Heart right ventricle (tissue), 16 donors: ENCODE results near the gene DDRGK1. TPM values are rescaled to one million over a fixed set of nuclear protein-coding genes. Genes with fewer than 3 reads are reported as not detected.

Experiments
- ATAC-seq, 8 donors: fragments of 200-7000 bp; cut with Tn5 transposase; one replicate each; pipeline ENCODE4 v1.9.1; 2020; ENCODE audit warnings: mild to moderate bottlenecking in 8 of 8, moderate library complexity in 8 of 8, moderate number of reproducible peaks in 1 of 8
- DNase-seq, 2 donors: peaks; one replicate each; pipeline ENCODE4 v3.0.0-alpha.2; 2020
- H3K27ac ChIP-seq, 10 donors: fragments of 200-600 bp; sonication (generic) in 2 of 10; one replicate each; pipeline versions ENCODE4 v1.5.0 to v1.8.0; 2020 to 2022; ENCODE audit warnings: mild to moderate bottlenecking in 3 of 10
- H3K27me3 ChIP-seq, 7 donors: fragments of 200-600 bp; one replicate each; pipeline ENCODE4 v1.8.0; 2021 to 2022; ENCODE audit warnings: mild to moderate bottlenecking in 2 of 7
- H3K36me3 ChIP-seq, 9 donors: fragments of 200-600 bp; sonication (generic) in 1 of 9; one replicate each; pipeline versions ENCODE4 v1.5.0 to v1.8.0; 2020 to 2022; ENCODE audit warnings: mild to moderate bottlenecking in 2 of 9
- H3K4me1 ChIP-seq, 9 donors: fragments of 200-600 bp; sonication (generic) in 1 of 9; one replicate each; pipeline versions ENCODE4 v1.5.0 to v1.8.0; 2020 to 2022; ENCODE audit warnings: mild to moderate bottlenecking in 4 of 9
- H3K4me3 ChIP-seq, 10 donors: fragments of 200-600 bp; sonication (generic) in 2 of 10; one replicate each; pipeline versions ENCODE4 v1.5.0 to v1.8.0; 2020 to 2022; ENCODE audit warnings: mild to moderate bottlenecking in 7 of 10, moderate library complexity in 2 of 10
- H3K9me3 ChIP-seq, 11 donors: fragments of 200-600 bp in 10 of 11; sonication (generic) in 2 of 11; one replicate each; pipeline versions ENCODE4 v1.5.0 to v1.8.0; 2013 to 2022; ENCODE audit warnings: mild to moderate bottlenecking in 2 of 11, control low read depth in 1 of 11, moderate library complexity in 1 of 11
- WGBS, 2 donors: extraction: QIAGEN DNeasy Blood & Tissue Kit; methylation state at CpG; one replicate each; pipeline ENCODE4 v1.1.7; 2013; ENCODE audit warnings: inconsistent platforms in 1 of 2; 5-methylcytosine and 5-hydroxymethylcytosine counted together
- intact Hi-C, 10 donors: fragments of 100-400 bp; cut with DNase I; formaldehyde crosslinking; loops; one replicate each; pipeline versions ENCODE4 v1.11.1 to v1.14.2; 2022
- polyA plus RNA-seq, 2 donors: library from polyadenylated mRNA; stranded (reverse); fragments of 200-250 nt; gene quantifications; one replicate each; pipeline ENCODE4 v1.2.3, GENCODE V29; 2013
- total RNA-seq, 10 donors: library from RNA; stranded (reverse); fragmentation: NEBNext Ultra II Directional in 3 of 10; extraction: Animal tissue kit (Norgen Biotek cat#: 25700) in 3 of 10; gene quantifications; one replicate each; pipeline versions ENCODE4 v1.2.1 to v1.2.4, GENCODE V29; 2021 to 2023
- TF ChIP-seq, protein P1 (sequence below), 9 donors: fragments of 200-600 bp; sonication (generic) in 2 of 9; IDR thresholded peaks; one replicate each; pipeline versions ENCODE4 v1.5.0 to v1.8.0; 2021 to 2022; ENCODE audit warnings: antibody characterized with exemption in 9 of 9, mild to moderate bottlenecking in 5 of 9, moderate library complexity in 1 of 9
- donor health status: Arrhythmogenic right ventricular cardiomyopathy.
- donor health status: ischemic (EF 13 %, LVEDD 7.1; RV severe dilation, severe dysfunction).
- donor health status: healthy with polysubstance abuse.
- donor health status: DM: no; HTN: yes; CAD: no.
- donor health status: DM: no; HTN: no; CAD: no.
- donor health status: ischemic (EF 25% LVEDD 6.9; RV normal size, moderate dysfunction).
- donor health status: ischemic (EF 25% LVEDD 5.7; RV mildly dilated, moderate dysfunction).
- donor health status: healthy.
- donor health status: DM: yes; HTN: yes; CAD: no.
- donor health status: Ischemic cardiomyopathy.
- donor health status: ischemic (EF 35%, LVEDD 5.7; RV mildly dilated, moderate dysfunction).
- donor health status: nonischemic (EF 11% LVEDD 7.7; RV severe dilation, severe dysfunction).
- donor health status: DM: yes; HTN: yes; CAD: no.
- donor health status: PGD.
- donor health status: ischemic (EF 29% LVEDD 5.4; RV normal size, mild dysfunction).
- donor health status: nonischemic (EF 23%, LVEDD 6.1; RV moderate dilation, normal function).

Gene DDRGK1
- total and polyA plus RNA-seq, 12 donors = 25.2 to 77.1 (median 30.9) TPM

DNA sequence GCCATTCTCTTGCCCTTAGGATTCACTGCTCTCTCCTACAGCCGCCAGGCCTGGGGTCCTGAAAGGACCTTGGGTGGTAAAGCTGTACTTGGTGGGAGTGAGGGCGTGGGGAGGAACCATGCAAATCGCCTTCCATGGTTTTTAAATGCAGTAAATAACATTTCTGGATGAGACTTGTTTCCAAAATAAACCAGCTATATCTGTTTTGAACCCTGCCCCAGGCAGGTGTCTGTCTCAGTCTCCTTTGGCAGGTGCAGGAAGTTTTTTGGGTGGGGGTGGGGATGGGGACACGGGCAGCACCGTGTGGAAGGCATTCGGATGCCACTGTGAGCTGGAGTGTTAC lies 19.1 kb upstream of the DDRGK1 start:
- no peaks in the 10 kb centered on the region for H3K9me3 ChIP-seq
- H3K4me3 ChIP-seq = no peak overlapping the region
- H3K4me1 ChIP-seq = peaks cover 0 to 16% (median 4%) of the 10 kb centered on the region in 9 donors
- 88 to 95% methylated on average over 6 of the region's 6 CpGs for WGBS, 2 donors
- TF ChIP-seq, protein P1, sequence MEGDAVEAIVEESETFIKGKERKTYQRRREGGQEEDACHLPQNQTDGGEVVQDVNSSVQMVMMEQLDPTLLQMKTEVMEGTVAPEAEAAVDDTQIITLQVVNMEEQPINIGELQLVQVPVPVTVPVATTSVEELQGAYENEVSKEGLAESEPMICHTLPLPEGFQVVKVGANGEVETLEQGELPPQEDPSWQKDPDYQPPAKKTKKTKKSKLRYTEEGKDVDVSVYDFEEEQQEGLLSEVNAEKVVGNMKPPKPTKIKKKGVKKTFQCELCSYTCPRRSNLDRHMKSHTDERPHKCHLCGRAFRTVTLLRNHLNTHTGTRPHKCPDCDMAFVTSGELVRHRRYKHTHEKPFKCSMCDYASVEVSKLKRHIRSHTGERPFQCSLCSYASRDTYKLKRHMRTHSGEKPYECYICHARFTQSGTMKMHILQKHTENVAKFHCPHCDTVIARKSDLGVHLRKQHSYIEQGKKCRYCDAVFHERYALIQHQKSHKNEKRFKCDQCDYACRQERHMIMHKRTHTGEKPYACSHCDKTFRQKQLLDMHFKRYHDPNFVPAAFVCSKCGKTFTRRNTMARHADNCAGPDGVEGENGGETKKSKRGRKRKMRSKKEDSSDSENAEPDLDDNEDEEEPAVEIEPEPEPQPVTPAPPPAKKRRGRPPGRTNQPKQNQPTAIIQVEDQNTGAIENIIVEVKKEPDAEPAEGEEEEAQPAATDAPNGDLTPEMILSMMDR (IDR thresholded peaks at IDR 0.05) = no peak
- intact Hi-C loops = loop anchor here in 4 of 10 donors (5.0 to 10.0 kb wide), 3 partner anchors 61 to 94 kb away; no protein-coding TSS in a partner anchor
- ATAC-seq (no peak), DNase-seq (no peak)
- H3K27me3 ChIP-seq = no peaks in the 10 kb centered on the region
- H3K36me3 ChIP-seq = peaks cover 0 to 61% (median 9%) of the 10 kb centered on the region in 9 donors
- H3K27ac ChIP-seq = no peak overlapping the region

DNA sequence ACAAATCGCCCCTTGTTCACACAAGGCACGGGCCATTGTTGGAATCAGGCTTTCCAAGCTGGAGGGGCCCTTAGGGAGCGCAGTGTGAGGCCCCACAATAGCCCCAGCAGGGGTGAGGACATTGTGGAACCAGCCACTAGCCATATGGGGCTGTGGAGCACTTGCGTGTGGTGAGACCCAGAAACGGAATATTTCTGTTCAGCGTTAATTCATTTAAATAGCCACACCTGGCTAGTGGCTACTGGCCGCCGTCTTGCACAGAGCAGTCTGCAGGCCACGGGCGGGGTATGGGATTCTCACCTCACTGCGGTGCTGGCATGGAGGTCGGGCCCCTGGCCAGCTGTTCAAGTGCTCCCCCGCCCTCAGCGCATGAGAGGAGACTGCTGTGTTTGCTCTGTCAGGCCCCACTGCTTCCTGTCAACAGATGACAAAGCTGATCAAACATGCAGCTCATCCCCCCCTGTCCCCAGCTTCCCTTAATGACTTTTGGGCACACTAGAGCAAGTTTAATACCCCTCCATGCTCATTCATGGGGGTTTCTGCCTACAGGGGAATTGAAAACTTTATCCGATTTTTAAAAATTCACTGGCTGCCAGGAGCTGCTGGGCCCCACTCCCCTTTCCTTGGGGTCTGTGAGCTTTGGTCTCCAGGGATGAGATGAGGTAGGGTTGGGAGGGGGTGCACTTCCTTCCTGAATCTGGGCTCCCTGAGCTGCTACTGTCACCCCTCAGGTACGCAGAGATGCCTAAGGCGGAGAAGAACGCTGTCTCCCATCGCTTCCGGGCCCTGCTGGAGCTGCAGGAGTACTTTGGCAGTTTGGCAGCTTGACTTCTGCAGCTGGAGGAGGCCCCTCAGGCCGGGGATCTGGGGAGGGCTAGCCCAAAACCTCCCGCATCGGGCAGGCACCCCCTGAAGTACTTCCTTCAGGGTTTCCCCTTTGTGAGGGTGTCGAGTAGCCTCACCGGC lies 18.4 kb upstream of the DDRGK1 start:
- Histone ChIP-seq H3K4me3 (no peak overlapping the region), H3K4me1 (peaks cover 0 to 21% (median 7%) of the 10 kb centered on the region in 9 donors), H3K36me3 (peaks cover 0 to 62% (median 9%) of the 10 kb centered on the region in 9 donors), H3K27ac (no peak overlapping the region), H3K27me3 (no peaks in the 10 kb centered on the region), H3K9me3 (no peaks in the 10 kb centered on the region)
- DNase-seq (peak; percentile 56 to 67), ATAC-seq (peak in 7 of 8 donors; percentile 38 to 89 (median 85))
- WGBS, 2 donors = 65 to 66% methylated on average over 25 of the region's 25 CpGs
- intact Hi-C loops = loop anchor here in 4 of 10 donors (5.0 to 10.0 kb wide), 3 partner anchors 62 to 94 kb away; no protein-coding TSS in a partner anchor
- TF ChIP-seq, protein P1 (IDR thresholded peaks at IDR 0.05) = no peak

DNA sequence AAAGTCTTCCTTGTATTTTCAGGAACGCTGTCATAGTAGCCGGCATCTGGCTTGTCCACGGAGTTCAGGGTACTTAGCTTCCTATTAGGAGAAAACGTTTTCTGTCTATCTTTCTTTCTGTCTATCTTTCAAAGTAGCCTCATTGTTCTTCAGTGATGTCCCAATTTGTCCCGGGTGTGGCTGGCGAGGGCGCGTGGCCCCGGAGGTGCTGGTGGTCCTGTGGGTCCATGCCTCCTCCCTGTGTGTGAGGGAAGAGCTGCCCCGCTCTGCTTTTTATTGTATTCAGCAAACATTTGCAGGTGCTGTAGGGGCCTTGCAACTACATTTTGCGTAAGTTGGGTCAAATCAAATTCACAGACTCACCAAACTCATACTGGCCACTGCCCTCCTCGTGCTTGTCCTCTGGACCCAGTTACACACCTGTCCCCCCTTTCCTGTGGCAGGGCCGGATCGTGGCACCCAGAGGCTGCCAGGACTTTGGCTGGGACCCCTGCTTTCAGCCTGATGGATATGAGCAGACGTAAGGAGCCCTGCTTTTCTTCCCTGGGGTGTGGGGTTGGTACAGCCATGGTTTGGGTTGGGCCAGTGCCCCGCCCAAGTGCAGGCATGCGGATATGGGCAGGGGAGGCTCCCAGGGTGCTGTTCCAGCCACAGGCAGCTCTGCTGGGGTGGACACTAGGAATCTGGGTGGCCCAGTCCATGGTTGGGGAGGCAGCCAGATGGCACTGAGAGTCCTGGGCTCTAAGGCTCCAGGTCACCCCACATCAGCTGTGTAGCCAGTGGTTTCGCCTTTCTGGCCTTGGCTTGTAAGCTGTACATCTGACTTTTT lies 17.1 kb upstream of the DDRGK1 start:
- no peak overlapping the region for H3K4me3 ChIP-seq
- no peaks in the 10 kb centered on the region for H3K9me3 ChIP-seq
- peaks cover 0 to 21% (median 7%) of the 10 kb centered on the region in 9 donors for H3K4me1 ChIP-seq
- WGBS, 2 donors = 88 to 94% methylated on average over 18 of the region's 18 CpGs
- no peak overlapping the region for H3K27ac ChIP-seq
- ATAC-seq = no peak
- H3K36me3 ChIP-seq = peaks cover 0 to 69% (median 15%) of the 10 kb centered on the region in 9 donors
- intact Hi-C loops = loop anchor here in 4 of 10 donors (5.0 to 10.0 kb wide), 3 partner anchors 63 to 96 kb away; no protein-coding TSS in a partner anchor
- DNase-seq = no peak
- no peaks in the 10 kb centered on the region for H3K27me3 ChIP-seq
- TF ChIP-seq, protein P1 (IDR thresholded peaks at IDR 0.05) = no peak
